ENCODE measurements around the gene JMJD7.

- TF ChIP-seq POLR2A (IDR thresholded peaks at IDR 0.05) (no peak), CTCF (IDR thresholded peaks at IDR 0.05 in 8 of 11, conservative IDR thresholded peaks at IDR 0.05 in 3 of 11) (no peak), POLR2AphosphoS5 (IDR thresholded peaks at IDR 0.05) (no peak)
Observed at GRCh38 chr15:41856716-41857115, 28.8 kb downstream of the JMJD7 start.
